Endothelial cell (in vitro differentiated cells): ENCODE results near the gene RBBP9. TPM values are rescaled to one million over a fixed set of nuclear protein-coding genes. Genes with fewer than 3 reads are reported as not detected.

Source experiments
- DNase-seq: peaks from one replicate; pipeline ENCODE4 v3.0.0; 2021; ENCODE audit warnings: low spot score
- H3K27ac Mint-ChIP-seq: one replicate; pipeline ENCODE4 v1.8.0; 2021; ENCODE audit warnings: mixed read lengths, inconsistent platforms; ENCODE audit not compliant: unreplicated experiment
- H3K27me3 Mint-ChIP-seq: one replicate; pipeline ENCODE4 v1.8.0; 2021; ENCODE audit warnings: mild to moderate bottlenecking, moderate library complexity, mixed read lengths, inconsistent platforms; ENCODE audit not compliant: unreplicated experiment
- H3K36me3 Mint-ChIP-seq: one replicate; pipeline ENCODE4 v1.8.0; 2021; ENCODE audit warnings: mild to moderate bottlenecking, low read depth, mixed read lengths, inconsistent platforms; ENCODE audit not compliant: unreplicated experiment
- H3K4me1 Mint-ChIP-seq: one replicate; pipeline ENCODE4 v1.8.0; 2021; ENCODE audit warnings: mild to moderate bottlenecking, mixed read lengths, inconsistent platforms; ENCODE audit not compliant: unreplicated experiment
- H3K4me3 Mint-ChIP-seq: one replicate; pipeline ENCODE4 v1.8.0; 2021; ENCODE audit warnings: mild to moderate bottlenecking, mixed read lengths, inconsistent platforms; ENCODE audit not compliant: unreplicated experiment
- H3K9me3 Mint-ChIP-seq: one replicate; pipeline ENCODE4 v1.8.0; 2021; ENCODE audit warnings: mixed read lengths, inconsistent platforms; ENCODE audit not compliant: unreplicated experiment
- CTCF ChIP-seq: fragments of 200-600 bp; sonication (generic); IDR thresholded peaks from one replicate; pipeline ENCODE4 v1.5.0; 2021; ENCODE audit warnings: antibody characterized with exemption; ENCODE audit not compliant: unreplicated experiment
- microRNA-seq: library from miRNA; unstranded; fragments of <30 nt; microRNA quantifications from one replicate; pipeline ENCODE4, GENCODE V29; 2020; ENCODE audit not compliant: unreplicated experiment
- total RNA-seq: library from RNA; stranded (reverse); fragmentation: NEBNext Ultra II Directional; extraction: Animal tissue kit (Norgen Biotek cat#: 25700); gene quantifications from one replicate; pipeline ENCODE4 v1.2.1, GENCODE V29; 2021; ENCODE audit not compliant: unreplicated experiment

RBBP9 gene
- total RNA-seq, 1 donor from 2014 or later = 16.7 TPM

GRCh38 chr20:18436847-18437246 is 60.2 kb downstream of the RBBP9 start:
- Mint-ChIP-seq H3K36me3 (no peaks in the 10 kb centered on the region), H3K9me3 (no peaks in the 10 kb centered on the region), H3K27me3 (no peaks in the 10 kb centered on the region), H3K4me3 (no peak overlapping the region), H3K27ac (no peak overlapping the region), H3K4me1 (peaks cover 6% of the 10 kb centered on the region)
- no peak for TF ChIP-seq CTCF
- no peak for DNase-seq

Small RNAs within 50 kb of the gene (microRNA-seq; reads per million reads assigned to microRNA genes)
- gene MIR3192 = 0.90 reads per million, percentile 9 among the genes with 10 or more reads in this experiment

Other genes with a start within 250 kb of the RBBP9 start
- 14.1 TPM for gene ZNF133, start 208.7 kb downstream of the RBBP9 start, total RNA-seq
- 4.2 TPM for gene DZANK1, start 30.2 kb downstream of the RBBP9 start, total RNA-seq
- 12.2 TPM for gene POLR3F, start 29.8 kb downstream of the RBBP9 start, total RNA-seq
- 33.7 TPM for gene SEC23B, start 10.7 kb upstream of the RBBP9 start, total RNA-seq
- 41.0 TPM for gene SMIM26, start 70.2 kb upstream of the RBBP9 start, total RNA-seq
- gene DTD1, start 90.8 kb upstream of the RBBP9 start, total RNA-seq = 31.0 TPM